Smooth muscle cell (in vitro differentiated cells): ENCODE results near the gene COPZ1. TPM values are rescaled to one million over a fixed set of nuclear protein-coding genes. Genes with fewer than 3 reads are reported as not detected.
"Not testable (repeated sequence)": the region's sequence is repeated elsewhere in the genome, so short reads cannot be mapped to it uniquely, and the experiment has no call there.

Source experiments
- DNase-seq: peaks from one replicate; lab custom pipeline; 2025; ENCODE audit not compliant: unreplicated experiment; lab: John Stamatoyannopoulos, UW
- H2AFZ ChIP-seq: fragments of 200-600 bp; sonication (generic); 2 replicates; pipeline ENCODE4 v1.6.0; 2016; ENCODE audit warnings: antibody characterized with exemption, low read depth, mild to moderate bottlenecking
- H3F3A ChIP-seq: fragments of 200-600 bp; sonication (generic); 2 replicates; pipeline ENCODE4 v1.6.0; 2017; ENCODE audit warnings: antibody characterized with exemption, low read depth
- H3K27ac ChIP-seq: fragments of 200-600 bp; sonication (generic); 2 replicates; pipeline ENCODE4 v1.5.1; 2016; ENCODE audit warnings: low read depth, mild to moderate bottlenecking
- H3K27me3 ChIP-seq: fragments of 200-600 bp; sonication (generic); 2 replicates; pipeline ENCODE4 v1.6.1; 2016; ENCODE audit warnings: low read depth, mild to moderate bottlenecking
- H3K36me3 ChIP-seq: fragments of 200-600 bp; sonication (generic); 2 replicates; pipeline ENCODE4 v1.5.1; 2016; ENCODE audit warnings: low read depth
- H3K4me1 ChIP-seq: fragments of 200-600 bp; sonication (generic); 2 replicates; pipeline ENCODE4 v1.5.1; 2016; ENCODE audit warnings: low read depth
- H3K4me2 ChIP-seq: fragments of 200-600 bp; sonication (generic); 2 replicates; pipeline ENCODE4 v1.6.0; 2016; ENCODE audit warnings: mild to moderate bottlenecking
- H3K4me3 ChIP-seq: fragments of 200-600 bp; sonication (generic); 2 replicates; pipeline ENCODE4 v1.5.1; 2016; ENCODE audit warnings: mild to moderate bottlenecking
- H3K79me2 ChIP-seq: fragments of 200-600 bp; sonication (generic); 2 replicates; pipeline ENCODE4 v1.6.0; 2016; ENCODE audit warnings: low read depth, mild to moderate bottlenecking
- H3K9ac ChIP-seq: fragments of 200-600 bp; sonication (generic); 2 replicates; pipeline ENCODE4 v1.6.0; 2016; ENCODE audit warnings: low read depth
- H3K9me3 ChIP-seq: fragments of 200-600 bp; sonication (generic); replicated peaks from 2 replicates; pipeline ENCODE4 v1.5.1; 2016; ENCODE audit warnings: low read depth
- H4K20me1 ChIP-seq: fragments of 200-600 bp; sonication (generic); 2 replicates; pipeline ENCODE4 v1.6.0; 2016; ENCODE audit warnings: low read depth
- WGBS: methylation state at CpG from one replicate; pipeline ENCODE4 v1.1.7; 2016; ENCODE audit warnings: low lambda C conversion rate; 5-methylcytosine and 5-hydroxymethylcytosine counted together
- polyA plus RNA-seq: library from polyadenylated mRNA; unstranded; fragments of >200 nt; fragmentation: Nextera tagmentation; extraction: Ambion mirVana; gene quantifications from 2 replicates; pipeline ENCODE4 v1.2.1, GENCODE V29; 2016
- total RNA-seq: library from RNA; depleted of rRNA; stranded (reverse); fragments of >200 nt; gene quantifications from 2 replicates; pipeline ENCODE4 v1.2.3, GENCODE V29; 2014
- TF ChIP-seq, protein P1 (sequence below): fragments of 200-600 bp; sonication (generic); IDR thresholded peaks from 2 replicates; pipeline ENCODE4 v1.5.1; 2017; ENCODE audit warnings: borderline replicate concordance, mild to moderate bottlenecking, antibody characterized with exemption; ENCODE audit not compliant: insufficient read depth, poor library complexity, severe bottlenecking

The COPZ1 gene
- total and polyA plus RNA-seq, 2 experiments from 2014 or later = 147 to 214 TPM

DNA sequence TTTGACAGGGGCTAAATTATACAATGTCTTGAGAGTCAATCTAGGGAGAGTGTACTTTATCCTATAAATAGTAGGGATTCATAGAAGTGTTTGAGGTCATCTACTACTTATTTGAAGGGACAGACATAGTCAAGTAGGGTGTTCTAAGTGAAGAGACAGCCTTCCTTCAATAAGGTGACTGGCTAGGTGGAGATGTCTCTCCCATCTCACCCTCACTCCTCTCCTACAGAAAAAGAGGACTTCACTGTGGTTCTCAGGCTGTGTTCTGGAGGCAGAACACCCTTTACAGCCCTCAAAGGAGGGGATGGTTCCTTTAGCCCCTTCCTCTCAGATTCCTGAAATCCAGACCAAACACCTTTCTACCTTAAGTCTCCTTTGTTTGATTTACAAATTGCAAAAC lies 21.3 kb upstream of the COPZ1 start:
- no peak overlapping the region for H3K9ac ChIP-seq
- no peaks in the 10 kb centered on the region for H4K20me1 ChIP-seq
- TF ChIP-seq, protein P1, sequence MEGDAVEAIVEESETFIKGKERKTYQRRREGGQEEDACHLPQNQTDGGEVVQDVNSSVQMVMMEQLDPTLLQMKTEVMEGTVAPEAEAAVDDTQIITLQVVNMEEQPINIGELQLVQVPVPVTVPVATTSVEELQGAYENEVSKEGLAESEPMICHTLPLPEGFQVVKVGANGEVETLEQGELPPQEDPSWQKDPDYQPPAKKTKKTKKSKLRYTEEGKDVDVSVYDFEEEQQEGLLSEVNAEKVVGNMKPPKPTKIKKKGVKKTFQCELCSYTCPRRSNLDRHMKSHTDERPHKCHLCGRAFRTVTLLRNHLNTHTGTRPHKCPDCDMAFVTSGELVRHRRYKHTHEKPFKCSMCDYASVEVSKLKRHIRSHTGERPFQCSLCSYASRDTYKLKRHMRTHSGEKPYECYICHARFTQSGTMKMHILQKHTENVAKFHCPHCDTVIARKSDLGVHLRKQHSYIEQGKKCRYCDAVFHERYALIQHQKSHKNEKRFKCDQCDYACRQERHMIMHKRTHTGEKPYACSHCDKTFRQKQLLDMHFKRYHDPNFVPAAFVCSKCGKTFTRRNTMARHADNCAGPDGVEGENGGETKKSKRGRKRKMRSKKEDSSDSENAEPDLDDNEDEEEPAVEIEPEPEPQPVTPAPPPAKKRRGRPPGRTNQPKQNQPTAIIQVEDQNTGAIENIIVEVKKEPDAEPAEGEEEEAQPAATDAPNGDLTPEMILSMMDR = no peak
- no peak for DNase-seq
- no peaks in the 10 kb centered on the region for H3K79me2 ChIP-seq
- no peaks in the 10 kb centered on the region for H3K27me3 ChIP-seq
- H3K36me3 ChIP-seq = no peaks in the 10 kb centered on the region
- no peak overlapping the region for H3K4me2 ChIP-seq
- no peaks in the 10 kb centered on the region for H3K9me3 ChIP-seq
- H3K4me3 ChIP-seq = no peak overlapping the region
- H3F3A ChIP-seq = no peaks in the 10 kb centered on the region
- H3K4me1 ChIP-seq = peaks cover 26% of the 10 kb centered on the region
- no peak overlapping the region for H3K27ac ChIP-seq
- H2AFZ ChIP-seq = no peak overlapping the region

DNA sequence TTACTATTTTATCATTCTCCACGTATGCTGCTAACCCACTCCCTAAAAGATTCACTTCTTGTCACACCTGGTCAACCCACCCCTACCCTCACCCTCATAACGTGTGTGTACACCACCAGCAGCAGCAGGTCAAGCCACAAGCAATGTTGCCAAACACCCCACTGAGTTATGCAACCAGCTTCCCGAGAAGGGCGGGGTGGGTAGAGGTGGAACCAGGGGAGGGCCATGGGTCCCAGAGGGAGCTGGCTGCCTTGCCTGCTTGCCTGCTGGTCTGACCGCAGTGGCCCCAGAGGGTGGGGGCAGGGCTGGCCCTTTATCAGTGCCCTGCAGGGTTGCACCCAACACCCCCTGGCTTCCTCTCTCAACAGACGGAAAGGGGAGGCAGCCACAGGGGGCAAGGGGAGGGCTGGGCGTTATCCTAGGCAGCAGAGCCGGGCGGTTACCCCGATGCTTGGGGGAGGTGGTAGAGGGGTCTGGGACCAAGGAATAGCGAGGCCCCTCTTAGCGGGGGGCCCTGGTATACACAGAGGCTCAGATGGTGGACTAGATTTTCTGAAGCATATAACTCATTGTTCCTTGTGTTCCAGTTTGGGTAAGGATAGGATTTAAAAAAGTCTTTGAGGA lies 20.6 kb upstream of the COPZ1 start:
- DNase-seq = no peak
- TF ChIP-seq, protein P1 = no peak
- Histone ChIP-seq H3K9me3 (no peaks in the 10 kb centered on the region), H3F3A (no peaks in the 10 kb centered on the region), H3K27ac (no peak overlapping the region), H3K79me2 (no peaks in the 10 kb centered on the region), H3K4me3 (no peak overlapping the region), H3K36me3 (no peaks in the 10 kb centered on the region), H3K27me3 (no peaks in the 10 kb centered on the region), H3K9ac (no peak overlapping the region), H2AFZ (no peak overlapping the region), H4K20me1 (no peaks in the 10 kb centered on the region), H3K4me1 (peaks cover 26% of the 10 kb centered on the region), H3K4me2 (no peak overlapping the region)
- WGBS = 36% methylated on average over 11 of the region's 12 CpGs

DNA sequence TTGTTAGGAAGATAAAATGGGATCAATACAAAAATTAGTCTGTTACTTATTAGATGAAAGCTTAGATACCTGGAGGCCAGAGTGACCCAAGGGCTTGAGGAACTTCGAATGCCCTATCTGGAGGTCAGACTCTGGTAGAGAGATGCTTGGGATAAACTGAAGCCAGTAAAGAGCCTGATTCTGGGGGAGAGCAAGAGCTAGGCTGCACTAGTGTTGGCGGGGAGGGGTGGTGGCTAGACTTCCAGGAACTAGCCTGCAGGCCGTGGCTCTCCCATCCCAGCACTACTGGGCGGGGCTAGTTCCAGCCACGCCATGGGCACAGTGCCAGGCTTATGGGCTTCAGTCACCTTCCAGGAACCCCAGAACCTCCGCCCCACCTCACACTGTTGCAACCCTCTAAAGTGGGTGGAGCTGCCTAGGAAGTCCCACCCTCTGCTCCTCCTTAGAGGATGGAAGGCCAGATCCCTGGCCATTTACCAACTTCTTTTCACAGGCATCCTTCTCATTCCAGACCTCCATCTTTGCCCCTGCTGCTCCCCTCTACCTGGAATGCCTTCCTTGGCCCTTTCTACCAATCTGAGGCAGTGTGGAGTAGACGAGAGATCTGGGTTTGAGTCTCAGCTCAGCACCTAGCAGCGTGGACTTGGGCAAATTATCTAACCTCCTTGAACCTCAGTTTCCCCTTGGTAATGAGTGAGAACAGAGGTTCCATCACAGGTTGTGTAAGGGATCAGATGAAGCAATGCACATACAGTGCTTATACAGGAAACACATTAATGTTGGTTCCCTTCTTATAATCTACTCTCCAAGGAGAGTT lies 17.8 kb upstream of the COPZ1 start:
- Histone ChIP-seq H3K4me2 (no peak overlapping the region), H4K20me1 (no peaks in the 10 kb centered on the region), H2AFZ (no peak overlapping the region), H3K27me3 (no peaks in the 10 kb centered on the region), H3K27ac (no peak overlapping the region), H3K9ac (no peak overlapping the region), H3F3A (no peaks in the 10 kb centered on the region), H3K4me1 (peaks cover 9% of the 10 kb centered on the region), H3K36me3 (no peaks in the 10 kb centered on the region), H3K9me3 (no peaks in the 10 kb centered on the region), H3K79me2 (no peaks in the 10 kb centered on the region), H3K4me3 (no peak overlapping the region)
- 77% methylated on average over 8 of the region's 8 CpGs for WGBS
- no peak for DNase-seq
- TF ChIP-seq, protein P1 = no peak

DNA sequence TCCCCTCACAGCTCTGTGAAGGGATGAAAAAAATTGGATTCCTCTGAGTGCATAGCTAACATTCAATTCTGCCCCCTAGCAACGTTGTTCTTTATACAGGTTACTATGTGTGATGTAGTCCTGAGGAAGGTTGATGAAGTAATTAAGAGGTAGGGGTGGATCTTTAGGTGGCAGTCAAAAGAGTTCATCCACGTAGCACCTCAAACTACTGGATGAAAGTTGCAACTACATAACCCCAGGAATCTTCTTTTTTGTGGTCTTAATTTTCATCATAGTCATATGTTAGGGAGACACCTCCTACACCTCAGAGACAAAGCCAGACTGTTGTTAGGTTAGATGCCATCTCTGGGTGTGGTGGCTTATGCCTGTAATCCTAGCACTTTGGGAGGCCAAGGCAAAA lies 13.9 kb upstream of the COPZ1 start:
- Histone ChIP-seq H3K27me3 (no peaks in the 10 kb centered on the region), H2AFZ (no peak overlapping the region), H3F3A (no peaks in the 10 kb centered on the region), H3K4me2 (no peak overlapping the region), H3K4me1 (no peaks in the 10 kb centered on the region), H3K9ac (no peak overlapping the region), H3K36me3 (no peaks in the 10 kb centered on the region), H4K20me1 (no peaks in the 10 kb centered on the region), H3K79me2 (no peaks in the 10 kb centered on the region), H3K27ac (no peak overlapping the region), H3K4me3 (no peak overlapping the region), H3K9me3 (no peaks in the 10 kb centered on the region)
- 72% methylated on average over 2 of the region's 2 CpGs for WGBS
- TF ChIP-seq, protein P1 = no peak
- no peak for DNase-seq

DNA sequence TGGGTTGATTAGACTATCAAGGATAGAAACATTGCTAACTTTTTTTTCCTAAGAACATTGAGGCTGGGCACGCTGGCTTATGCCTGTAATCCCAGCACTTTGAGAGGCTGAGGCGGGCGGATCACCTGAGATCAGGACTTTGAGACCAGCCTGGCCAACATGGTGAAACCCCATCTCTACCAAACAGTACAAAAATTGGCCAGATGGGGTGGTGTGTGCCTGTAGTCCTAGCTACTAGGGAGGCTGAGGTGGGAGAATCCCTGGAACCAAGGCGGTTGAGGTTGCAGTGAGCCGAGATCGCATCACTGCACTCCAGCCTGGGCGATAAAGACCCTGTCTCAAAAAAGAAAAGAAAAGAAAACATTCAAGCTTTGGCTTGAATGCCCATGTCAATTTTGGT lies 12.6 kb upstream of the COPZ1 start:
- H2AFZ ChIP-seq, H3K36me3 ChIP-seq, H3K9ac ChIP-seq, H3K27me3 ChIP-seq, H3K4me2 ChIP-seq, H3K9me3 ChIP-seq, DNase-seq, H3K79me2 ChIP-seq, H4K20me1 ChIP-seq, H3K4me3 ChIP-seq, H3K4me1 ChIP-seq, H3F3A ChIP-seq, H3K27ac ChIP-seq: not testable (repeated sequence)
- 93% methylated on average over 7 of the region's 7 CpGs for WGBS
